HG02571 (cell line): ENCODE measurements around the gene MYBPC2.
"Not testable (repeated sequence)": the region's sequence is repeated elsewhere in the genome, so short reads cannot be mapped to it uniquely, and the experiment has no call there.

Experiments used
- ATAC-seq: cut with Tn5 transposase; IDR thresholded peaks from one replicate; pipeline ENCODE4 v1.9.1; 2021; ENCODE audit warnings: mild to moderate bottlenecking, moderate library complexity; ENCODE audit not compliant: unreplicated experiment

MYBPC2 gene

DNA sequence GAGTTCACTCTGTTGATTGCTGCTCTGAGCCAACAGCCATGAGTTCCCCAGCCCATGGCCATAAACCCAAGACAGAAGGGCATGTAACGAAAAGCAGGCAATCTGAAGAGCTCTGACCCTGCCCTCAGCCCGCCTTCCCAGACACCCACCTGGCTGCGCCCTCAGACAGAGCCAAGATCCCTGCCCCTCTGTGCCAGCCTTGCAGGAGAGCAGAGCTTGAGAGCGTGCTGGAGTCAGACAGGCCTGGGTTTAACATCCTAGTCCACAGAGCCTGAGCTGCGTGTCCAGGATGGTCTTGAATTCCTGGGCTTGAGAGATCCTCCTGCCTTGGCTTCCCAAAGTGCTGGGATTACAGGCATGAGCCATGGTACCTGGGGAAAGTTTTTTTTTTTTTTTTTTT lies 24.6 kb downstream of the MYBPC2 start:
- ATAC-seq, result no peak

GRCh38 chr19:50458396-50459066 lies 25.8 kb downstream of the MYBPC2 start:
- ATAC-seq, result no peak

DNA sequence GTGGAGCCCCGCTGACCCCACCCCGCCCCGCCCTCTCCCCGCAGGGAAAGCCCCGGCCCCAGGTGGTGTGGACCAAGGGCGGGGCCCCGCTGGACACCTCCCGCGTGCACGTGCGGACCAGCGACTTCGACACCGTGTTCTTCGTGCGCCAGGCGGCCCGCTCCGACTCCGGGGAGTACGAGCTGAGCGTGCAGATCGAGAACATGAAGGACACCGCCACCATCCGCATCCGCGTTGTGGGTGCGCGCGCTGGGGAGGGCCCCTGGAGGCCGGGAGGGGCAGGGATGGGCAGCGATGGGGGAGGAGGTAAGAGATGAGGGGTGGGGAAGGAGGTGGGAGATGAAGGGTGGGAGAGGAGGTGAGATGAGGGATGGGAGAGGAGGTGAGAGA lies 26.4 kb downstream of the MYBPC2 start:
- no peak for ATAC-seq

GRCh38 chr19:50459638-50460037 lies 26.9 kb downstream of the MYBPC2 start:
- ATAC-seq, result no peak

GRCh38 chr19:50460161-50460765 lies 27.6 kb downstream of the MYBPC2 start:
- peak; percentile 45 for ATAC-seq

- ATAC-seq, result no peak
Observed at GRCh38 chr19:50461066-50461875, 28.6 kb downstream of the MYBPC2 start.

DNA sequence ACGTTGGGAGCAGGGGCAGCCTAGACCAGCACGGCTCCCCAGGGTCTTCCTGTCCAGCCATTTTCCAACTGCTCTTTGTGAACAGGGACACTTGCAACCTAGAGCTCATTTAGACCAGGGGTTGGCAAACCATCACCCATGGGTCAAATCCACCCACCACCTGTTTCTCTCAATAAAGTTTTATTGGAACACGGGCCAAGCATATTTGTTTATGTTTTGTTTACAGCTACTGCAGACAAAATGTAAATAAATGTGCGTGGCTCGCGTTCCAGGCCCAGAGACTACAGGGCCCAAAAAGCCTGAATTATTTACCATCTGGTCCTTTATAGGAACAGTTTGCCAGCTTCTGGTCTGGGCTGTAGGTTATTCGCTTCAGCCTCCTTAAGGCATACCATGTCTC lies 30.3 kb downstream of the MYBPC2 start:
- ATAC-seq, result no peak

DNA sequence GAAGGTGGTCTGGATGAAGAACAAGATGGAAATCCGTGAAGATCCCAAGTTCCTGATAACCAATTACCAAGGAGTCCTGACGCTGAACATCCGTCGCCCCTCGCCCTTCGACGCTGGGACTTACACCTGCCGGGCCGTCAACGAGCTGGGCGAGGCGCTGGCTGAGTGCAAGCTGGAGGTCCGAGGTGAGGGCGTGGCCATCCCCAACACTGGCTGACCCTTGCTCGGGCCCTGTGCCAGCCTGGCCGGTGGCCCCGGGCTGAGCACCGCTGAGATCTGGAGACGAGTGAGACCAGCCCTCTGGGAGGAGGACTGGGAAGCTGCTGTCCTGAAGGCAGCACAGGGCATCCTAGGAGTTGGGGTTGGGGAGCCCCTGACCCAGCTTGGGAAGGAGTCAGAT lies 31.7 kb downstream of the MYBPC2 start:
- ATAC-seq, result no peak

DNA sequence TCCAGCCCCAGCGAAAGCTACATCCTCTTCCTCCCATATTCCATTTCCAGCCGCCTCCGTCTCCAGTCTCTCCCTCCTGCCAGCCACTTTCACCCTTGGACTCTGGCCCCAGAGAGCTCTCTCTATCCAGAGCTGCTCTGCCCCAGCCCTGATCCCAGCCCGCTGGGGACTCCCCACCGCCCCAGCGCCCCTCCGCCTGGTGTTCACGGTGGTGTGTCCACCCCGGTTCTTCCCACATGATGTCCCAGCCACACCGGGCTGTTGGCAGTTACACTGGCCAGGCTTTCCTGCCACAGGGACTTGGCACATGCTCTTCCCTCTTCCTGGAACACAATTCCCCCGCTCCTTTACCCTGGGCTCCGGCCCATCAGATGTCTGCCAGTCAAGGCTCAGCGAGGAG lies 32.3 kb downstream of the MYBPC2 start:
- no peak for ATAC-seq

GRCh38 chr19:50465986-50466705 lies 33.5 kb downstream of the MYBPC2 start:
- no peak for ATAC-seq

DNA sequence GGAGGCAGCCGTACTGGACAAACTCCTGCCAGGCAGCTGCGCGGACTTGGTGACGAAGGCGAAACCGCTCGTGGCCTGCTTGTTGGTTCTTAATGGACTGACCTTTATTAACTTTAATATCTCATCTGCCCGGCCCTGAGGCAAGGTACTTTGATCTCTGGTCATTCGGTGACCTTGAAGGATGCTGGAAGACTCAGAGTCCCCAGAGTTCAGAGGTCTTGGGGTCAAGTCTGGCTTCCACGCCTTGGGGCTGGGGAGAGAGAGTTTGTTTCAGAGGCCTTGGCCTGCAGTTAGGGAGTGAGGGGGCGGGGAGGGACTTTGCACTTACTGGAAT lies 34.0 kb downstream of the MYBPC2 start:
- no peak for ATAC-seq

DNA sequence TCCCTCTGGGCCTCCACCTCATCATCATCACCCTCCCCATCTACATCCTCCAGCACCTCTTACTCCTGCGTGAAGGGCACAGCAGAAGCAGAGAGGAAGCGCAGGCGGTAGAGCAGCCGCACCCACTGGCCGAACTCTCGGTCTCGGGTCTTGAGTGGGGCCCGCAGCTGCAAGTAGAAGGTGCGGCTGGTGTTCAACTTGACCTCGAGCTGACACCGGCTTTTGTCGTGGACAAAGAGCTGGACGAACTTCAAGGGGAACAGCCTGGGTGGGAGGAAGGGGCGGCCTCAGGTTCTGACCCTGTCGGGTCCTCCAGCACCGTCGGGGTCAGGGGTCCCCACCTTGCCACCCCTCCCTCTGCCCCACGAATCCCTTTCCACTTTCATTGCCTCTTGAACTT lies 34.9 kb downstream of the MYBPC2 start:
- no peak for ATAC-seq

GRCh38 chr19:50468818-50469217 lies 36.1 kb downstream of the MYBPC2 start:
- ATAC-seq, result no peak

DNA sequence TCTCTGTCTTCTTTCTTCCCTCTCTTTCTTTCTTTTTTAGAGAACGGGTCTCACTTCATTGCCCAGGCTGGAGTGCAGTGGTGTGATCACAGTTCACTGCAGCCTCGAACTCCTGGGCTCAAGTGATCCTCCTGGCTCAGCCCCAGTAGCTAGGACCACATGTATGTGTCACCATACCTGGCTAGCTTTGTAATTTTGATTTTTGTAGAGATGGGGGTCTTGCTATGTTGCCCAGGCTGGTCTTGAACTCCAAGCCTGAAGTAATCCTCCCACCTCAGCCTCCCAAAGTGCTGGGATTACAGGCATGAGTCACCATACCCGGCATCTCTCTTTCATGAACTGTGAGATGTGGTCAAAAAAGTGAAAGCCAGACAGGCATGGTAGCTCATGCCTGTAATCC lies 40.6 kb downstream of the MYBPC2 start:
- not testable (repeated sequence) for ATAC-seq

- ATAC-seq, result no peak
Observed at GRCh38 chr19:50475101-50475568, 42.4 kb downstream of the MYBPC2 start.

DNA sequence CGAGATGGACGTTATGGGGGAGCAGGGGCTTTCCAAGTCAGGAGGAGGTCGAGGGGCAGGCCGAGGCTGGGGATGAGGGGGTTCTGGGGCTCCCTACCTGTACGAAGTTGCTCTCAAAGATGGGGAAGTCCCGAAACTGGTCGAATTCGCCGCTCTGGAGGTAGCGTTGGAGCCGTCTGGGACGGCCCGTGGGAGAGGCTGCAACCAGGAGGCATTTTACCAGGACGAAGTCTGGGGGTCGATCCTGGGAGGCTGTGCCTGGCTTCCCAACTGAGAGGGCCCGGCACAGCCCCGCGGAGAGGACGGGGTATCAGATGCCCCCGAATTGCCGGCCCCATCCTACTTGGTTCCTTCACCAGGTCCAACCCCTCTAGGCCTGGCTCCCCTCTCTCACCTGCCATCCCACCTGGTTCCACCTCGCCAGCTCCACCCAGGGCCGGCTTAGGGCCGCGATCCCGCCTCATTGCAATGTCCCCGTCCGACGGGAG lies 43.1 kb downstream of the MYBPC2 start:
- ATAC-seq, result peak; percentile 4

DNA sequence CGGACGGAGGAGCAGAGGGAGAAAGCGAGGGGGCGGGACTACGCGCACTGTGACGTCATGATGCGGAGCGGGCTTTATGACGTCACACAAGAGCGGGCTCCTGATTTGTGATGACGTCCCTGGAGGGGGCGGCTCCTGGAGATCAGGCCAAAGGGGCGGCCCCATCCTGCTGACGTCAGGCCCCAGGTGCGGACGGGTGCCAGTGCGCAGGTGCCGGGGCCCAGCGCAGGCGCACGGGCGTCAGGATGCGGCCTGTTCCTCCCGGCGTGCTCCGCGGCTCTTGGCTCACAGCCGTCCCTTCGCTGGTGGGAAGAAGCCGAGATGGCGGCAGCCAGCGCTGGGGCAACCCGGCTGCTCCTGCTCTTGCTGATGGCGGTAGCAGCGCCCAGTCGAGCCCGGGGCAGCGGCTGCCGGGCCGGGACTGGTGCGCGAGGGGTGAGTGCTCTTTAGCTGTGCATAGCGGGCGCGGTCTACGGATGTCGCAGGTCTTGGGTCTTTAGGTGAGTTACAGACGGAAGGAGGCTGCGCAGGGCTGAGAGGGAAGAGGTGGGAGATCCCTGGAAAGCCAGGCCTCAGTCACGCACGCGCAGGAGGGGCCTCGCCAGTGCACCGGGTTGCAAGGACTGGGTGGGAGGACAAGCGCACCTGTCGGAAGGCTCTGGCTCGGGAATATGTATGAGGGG lies 43.7 kb downstream of the MYBPC2 start, which contains the start of the genes EMC10 and GARIN5A:
TSS of gene EMC10 (plus strand) at position 284 of the 683 bp plus-strand sequence. CDS start at position 322, 38 bp downstream.
TSS of gene GARIN5A (minus strand) at position 625 of the 683 bp plus-strand sequence. CDS start at position 165, 460 bp downstream.
- ATAC-seq, result peak; percentile 75

DNA sequence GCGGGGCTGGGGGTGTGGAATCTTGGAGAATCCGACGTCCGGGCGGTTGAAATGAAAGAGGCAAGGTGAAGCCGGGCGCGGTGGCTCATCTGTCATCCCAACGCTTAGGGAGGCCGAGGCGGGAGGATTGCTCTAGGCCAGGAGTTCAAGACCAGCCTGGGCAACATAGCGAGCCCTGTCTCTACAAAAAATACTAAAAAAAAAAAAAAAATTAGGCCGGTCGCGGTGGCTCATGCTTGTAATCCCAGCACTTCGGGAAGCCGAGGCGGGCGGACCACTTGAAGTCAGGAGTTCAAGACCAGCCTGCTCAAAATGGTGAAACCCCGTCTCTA lies 44.2 kb downstream of the MYBPC2 start:
- no peak for ATAC-seq

GRCh38 chr19:50477751-50478515 lies 45.2 kb downstream of the MYBPC2 start:
- no peak for ATAC-seq
